PC-9 (cell line): ENCODE measurements around the gene RIPK4.

ENCODE experiments used
- CTCF ChIP-seq: fragments of 200-600 bp; sonication (generic); conservative IDR thresholded peaks from 2 replicates; pipeline ENCODE4 v1.6.1; 2017; ENCODE audit warnings: mixed run types, antibody characterized with exemption, mild to moderate bottlenecking, moderate library complexity
- EZH2 ChIP-seq: fragments of 200-600 bp; sonication (generic); IDR thresholded peaks from 2 replicates; pipeline ENCODE4 v1.8.0; 2017; ENCODE audit warnings: antibody characterized with exemption, low read depth

- TF ChIP-seq CTCF (no peak), EZH2 (no peak)
Measured at GRCh38 chr21:41701749-41702148, 65.1 kb downstream of the RIPK4 start.
